Skeletal muscle tissue (tissue), 4 donors: ENCODE results near the gene PDE4B. TPM values are rescaled to one million over a fixed set of nuclear protein-coding genes. Genes with fewer than 3 reads are reported as not detected.
"Not testable (repeated sequence)": the region's sequence is repeated elsewhere in the genome, so short reads cannot be mapped to it uniquely, and the experiment has no call there.

Source experiments
- H3K27ac ChIP-seq: one replicate; pipeline ENCODE4 v1.7.0; 2013; ENCODE audit warnings: mild to moderate bottlenecking, low read depth, low read length, inconsistent platforms
- H3K27me3 ChIP-seq, 3 donors: one replicate each; pipeline ENCODE4 v1.7.0; 2013; ENCODE audit warnings: low read length in 3 of 3; ENCODE audit not compliant: control insufficient read depth in 3 of 3, insufficient read depth in 3 of 3
- H3K36me3 ChIP-seq, 3 donors: one replicate each; pipeline ENCODE4 v1.7.0; 2013; ENCODE audit warnings: low read length in 3 of 3; ENCODE audit not compliant: control insufficient read depth in 3 of 3, insufficient read depth in 3 of 3
- H3K4me1 ChIP-seq, 3 donors: one replicate each; pipeline ENCODE4 v1.7.0; 2013; ENCODE audit warnings: low read length in 3 of 3, mild to moderate bottlenecking in 3 of 3; ENCODE audit not compliant: control insufficient read depth in 3 of 3, insufficient read depth in 3 of 3
- H3K4me3 ChIP-seq, 3 donors: one replicate each; pipeline ENCODE4 v1.7.0; 2013; ENCODE audit warnings: low read length in 3 of 3
- H3K9ac ChIP-seq, 3 donors: one replicate each; pipeline ENCODE4 v1.7.0; 2013; ENCODE audit warnings: low read length in 3 of 3, mild to moderate bottlenecking in 3 of 3, moderate library complexity in 2 of 3, low read depth in 1 of 3
- H3K9me3 ChIP-seq, 3 donors: one replicate each; pipeline ENCODE4 v1.7.0; 2013; ENCODE audit warnings: low read length in 3 of 3; ENCODE audit not compliant: control insufficient read depth in 3 of 3
- total RNA-seq: library from RNA; depleted of rRNA; stranded (reverse); fragments of >200 nt; gene quantifications from one replicate; pipeline ENCODE4 v1.2.3, GENCODE V29; 2014
- donor health status: Osteomylitis.

PDE4B gene
- total RNA-seq, 1 donor from 2014 or later: 26.6 TPM

GRCh38 chr1:66128641-66129040 lies 335.9 kb downstream of the PDE4B start:
- H3K36me3 ChIP-seq, H3K9me3 ChIP-seq, H3K9ac ChIP-seq, H3K4me3 ChIP-seq, H3K27me3 ChIP-seq, H3K27ac ChIP-seq, H3K4me1 ChIP-seq: not testable (repeated sequence)

- H3K27me3 ChIP-seq: no peaks in the 10 kb centered on the region
- no peak overlapping the region for H3K9ac ChIP-seq
- H3K27ac ChIP-seq: no peak overlapping the region
- no peak overlapping the region for H3K4me3 ChIP-seq
- no peaks in the 10 kb centered on the region for H3K9me3 ChIP-seq
- H3K4me1 ChIP-seq: no peaks in the 10 kb centered on the region
- H3K36me3 ChIP-seq: no peaks in the 10 kb centered on the region
Measured at GRCh38 chr1:66132324-66132723, 339.6 kb downstream of the PDE4B start.

DNA sequence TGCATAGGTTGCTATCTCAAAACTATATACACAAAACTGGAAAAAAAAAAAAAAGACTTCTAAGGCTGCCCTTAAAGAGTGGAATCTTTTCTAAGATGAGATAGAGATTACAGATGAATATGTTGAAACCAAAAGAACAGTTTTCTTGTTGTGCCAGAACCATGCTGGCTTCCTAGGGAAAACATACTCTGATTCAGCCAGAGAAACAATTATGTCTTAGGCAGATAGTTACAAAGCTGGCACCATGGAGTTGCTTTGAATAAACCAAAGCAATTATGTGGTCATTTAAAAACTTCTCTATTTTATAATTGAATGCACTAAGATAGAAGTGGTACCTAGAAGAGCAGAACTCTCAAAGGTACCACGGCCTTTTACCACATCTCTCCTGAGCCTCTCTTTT lies 341.3 kb downstream of the PDE4B start:
- Histone ChIP-seq H3K36me3 (no peaks in the 10 kb centered on the region), H3K4me3 (no peak overlapping the region), H3K27ac (no peak overlapping the region), H3K9ac (no peak overlapping the region), H3K27me3 (no peaks in the 10 kb centered on the region), H3K9me3 (no peaks in the 10 kb centered on the region), H3K4me1 (no peaks in the 10 kb centered on the region)

GRCh38 chr1:66135161-66135560 lies 342.5 kb downstream of the PDE4B start:
- H3K9me3 ChIP-seq: no peaks in the 10 kb centered on the region
- no peak overlapping the region for H3K27ac ChIP-seq
- H3K4me3 ChIP-seq: no peak overlapping the region
- no peaks in the 10 kb centered on the region for H3K36me3 ChIP-seq
- H3K27me3 ChIP-seq: no peaks in the 10 kb centered on the region
- no peak overlapping the region for H3K9ac ChIP-seq
- no peaks in the 10 kb centered on the region for H3K4me1 ChIP-seq

DNA sequence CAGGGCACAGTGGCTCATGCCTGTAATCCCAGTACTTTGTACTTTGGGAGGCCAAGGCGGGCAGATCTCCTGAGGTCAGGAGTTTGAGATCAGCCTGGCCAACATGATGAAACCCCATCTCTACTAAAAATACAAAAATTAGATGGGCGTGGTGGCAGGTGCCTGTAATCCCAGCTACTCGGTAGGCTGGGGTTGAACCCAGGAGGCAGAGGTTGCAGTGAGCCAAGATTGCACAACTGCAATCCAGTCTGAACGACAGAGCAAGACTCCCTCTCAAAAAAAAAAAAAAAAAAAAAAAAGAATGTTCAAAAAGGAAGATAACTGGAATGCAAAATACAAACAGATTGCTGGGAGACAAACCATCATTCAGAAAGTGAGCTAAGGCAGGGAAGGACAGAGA lies 343.7 kb downstream of the PDE4B start:
- not testable (repeated sequence) for H3K27ac ChIP-seq, H3K9me3 ChIP-seq, H3K9ac ChIP-seq, H3K36me3 ChIP-seq, H3K4me1 ChIP-seq, H3K4me3 ChIP-seq, H3K27me3 ChIP-seq

GRCh38 chr1:66137235-66137634 lies 344.5 kb downstream of the PDE4B start:
- Histone ChIP-seq H3K36me3 (no peaks in the 10 kb centered on the region), H3K9me3 (no peaks in the 10 kb centered on the region), H3K9ac (no peak overlapping the region), H3K27me3 (no peaks in the 10 kb centered on the region), H3K27ac (no peak overlapping the region), H3K4me3 (no peak overlapping the region), H3K4me1 (no peaks in the 10 kb centered on the region)

GRCh38 chr1:66138613-66139012 lies 345.9 kb downstream of the PDE4B start:
- Histone ChIP-seq H3K4me3 (no peak overlapping the region), H3K27me3 (no peaks in the 10 kb centered on the region), H3K36me3 (no peaks in the 10 kb centered on the region), H3K27ac (no peak overlapping the region), H3K4me1 (no peaks in the 10 kb centered on the region), H3K9ac (no peak overlapping the region), H3K9me3 (no peaks in the 10 kb centered on the region)

GRCh38 chr1:66140072-66140471 lies 347.4 kb downstream of the PDE4B start:
- Histone ChIP-seq H3K9me3 (no peaks in the 10 kb centered on the region), H3K27me3 (no peaks in the 10 kb centered on the region), H3K36me3 (no peaks in the 10 kb centered on the region), H3K4me3 (no peak overlapping the region), H3K4me1 (no peaks in the 10 kb centered on the region), H3K27ac (no peak overlapping the region), H3K9ac (no peak overlapping the region)

DNA sequence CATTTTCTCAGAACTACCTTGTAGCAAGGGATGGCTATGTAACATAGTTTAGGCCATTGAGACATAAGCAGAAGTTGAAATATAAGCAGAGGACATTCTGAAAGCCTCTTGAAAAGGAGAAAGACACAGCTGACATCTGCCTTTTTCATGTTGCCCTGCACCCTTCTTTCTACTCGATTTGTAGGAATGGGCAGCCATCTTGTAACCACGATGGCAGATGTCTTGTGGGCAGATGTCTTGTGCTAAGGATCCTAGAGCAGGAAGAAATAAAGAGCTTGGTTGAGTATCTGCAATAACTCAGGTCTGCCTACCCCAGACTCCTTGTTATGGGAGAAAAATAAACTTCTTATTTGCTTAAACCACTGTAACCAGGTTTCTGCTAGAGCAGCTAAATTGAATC lies 351.0 kb downstream of the PDE4B start:
- H3K9ac ChIP-seq: no peak overlapping the region
- H3K27me3 ChIP-seq: no peaks in the 10 kb centered on the region
- no peaks in the 10 kb centered on the region for H3K4me1 ChIP-seq
- no peak overlapping the region for H3K4me3 ChIP-seq
- H3K9me3 ChIP-seq: no peaks in the 10 kb centered on the region
- H3K36me3 ChIP-seq: no peaks in the 10 kb centered on the region
- H3K27ac ChIP-seq: no peak overlapping the region

DNA sequence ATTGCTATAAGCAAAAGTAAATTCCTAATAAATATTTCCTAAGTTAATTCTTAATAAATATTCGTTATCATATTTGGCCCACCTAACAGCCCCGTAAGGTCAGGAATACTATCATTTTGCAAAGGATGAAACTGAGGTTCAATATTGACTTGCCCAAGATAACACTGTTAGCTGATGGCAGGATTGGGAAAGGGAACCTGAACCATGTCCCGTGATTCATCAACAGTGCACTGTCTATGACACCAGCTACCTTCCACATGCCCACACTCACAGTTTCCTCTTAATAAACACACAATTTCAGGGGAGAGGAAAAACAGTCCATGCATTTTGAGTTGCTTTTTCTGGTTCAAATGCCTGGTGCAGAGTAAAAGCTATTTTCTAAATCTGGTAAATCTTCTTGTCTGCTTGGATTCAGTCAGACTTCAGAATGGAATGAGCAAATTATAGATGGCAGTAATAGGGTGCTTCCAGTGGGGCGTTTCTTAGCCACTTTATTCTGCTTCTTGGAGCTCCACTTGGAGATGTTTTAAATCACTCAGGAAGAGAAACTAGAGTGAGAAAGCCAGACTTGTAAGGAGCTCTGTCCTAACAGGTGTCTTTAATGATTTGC lies 354.6 kb downstream of the PDE4B start:
- Histone ChIP-seq H3K27me3 (no peaks in the 10 kb centered on the region), H3K4me1 (no peaks in the 10 kb centered on the region), H3K27ac (no peak overlapping the region), H3K36me3 (no peaks in the 10 kb centered on the region), H3K9ac (no peak overlapping the region), H3K9me3 (no peaks in the 10 kb centered on the region), H3K4me3 (no peak overlapping the region)

DNA sequence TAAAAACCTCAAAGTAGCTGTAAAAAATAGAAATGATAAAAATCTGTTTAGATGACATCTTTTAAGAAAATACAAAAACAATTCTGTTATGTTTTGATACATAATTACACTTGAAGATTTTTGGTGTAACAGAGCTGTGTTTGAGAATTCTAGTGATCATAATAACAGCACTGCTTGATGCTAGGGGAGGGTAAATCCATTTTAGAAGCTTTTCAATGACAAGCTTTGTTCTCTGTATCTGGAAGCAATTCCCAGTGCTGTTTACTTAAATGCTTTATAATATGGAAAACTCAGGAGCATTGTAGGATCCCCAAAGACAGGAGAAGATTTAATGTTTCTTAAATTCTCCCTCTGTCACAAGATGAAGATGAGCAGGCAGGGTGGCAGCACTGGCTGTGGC lies 359.3 kb downstream of the PDE4B start:
- H3K4me1 ChIP-seq: no peaks in the 10 kb centered on the region
- no peaks in the 10 kb centered on the region for H3K9me3 ChIP-seq
- no peaks in the 10 kb centered on the region for H3K27me3 ChIP-seq
- H3K4me3 ChIP-seq: no peak overlapping the region
- no peak overlapping the region for H3K9ac ChIP-seq
- H3K36me3 ChIP-seq: no peaks in the 10 kb centered on the region
- no peak overlapping the region for H3K27ac ChIP-seq
